Measurements from ENCODE around the gene SPTAN1.

Gene SPTAN1

GRCh38 chr9:128607642-128608350 is 55.4 kb downstream of the SPTAN1 start:
- DNase-seq: no peak

GRCh38 chr9:128610897-128611296 is 58.5 kb downstream of the SPTAN1 start:
- DNase-seq: no peak

GRCh38 chr9:128611600-128612394 is 59.4 kb downstream of the SPTAN1 start:
- DNase-seq: no peak

- no peak for DNase-seq
These were observed 62.3 kb downstream of the SPTAN1 start for GRCh38 chr9:128614728-128615127.

- DNase-seq: no peak
These were observed 63.2 kb downstream of the SPTAN1 start for GRCh38 chr9:128615571-128615970.

- DNase-seq: no peak
These were observed 65.6 kb downstream of the SPTAN1 start for GRCh38 chr9:128617943-128618342.

- DNase-seq: no peak
These were observed 66.7 kb downstream of the SPTAN1 start for GRCh38 chr9:128619127-128619526.

- DNase-seq: no peak
These were observed 67.4 kb downstream of the SPTAN1 start for GRCh38 chr9:128619779-128620178.

GRCh38 chr9:128621730-128622455 is 69.5 kb downstream of the SPTAN1 start:
- DNase-seq: no peak

- no peak for DNase-seq
These were observed 72.2 kb downstream of the SPTAN1 start for GRCh38 chr9:128624566-128624965.

- no peak for DNase-seq
These were observed 73.2 kb downstream of the SPTAN1 start for GRCh38 chr9:128625391-128626146.

GRCh38 chr9:128626181-128626580 is 73.8 kb downstream of the SPTAN1 start:
- DNase-seq: no peak

- DNase-seq: no peak
These were observed 74.8 kb downstream of the SPTAN1 start for GRCh38 chr9:128627127-128627715.

- DNase-seq: no peak
These were observed 75.5 kb downstream of the SPTAN1 start for GRCh38 chr9:128627906-128628305.

- DNase-seq: peak; percentile 70
These were observed 76.2 kb downstream of the SPTAN1 start for GRCh38 chr9:128628471-128629048.

- no peak for DNase-seq
These were observed 76.7 kb downstream of the SPTAN1 start for GRCh38 chr9:128629136-128629535.

- DNase-seq: no peak
These were observed 77.6 kb downstream of the SPTAN1 start for GRCh38 chr9:128629852-128630545.

- DNase-seq: no peak
These were observed 79.2 kb downstream of the SPTAN1 start for GRCh38 chr9:128631636-128632035.

- no peak for DNase-seq
These were observed 79.7 kb downstream of the SPTAN1 start for GRCh38 chr9:128632066-128632465.

GRCh38 chr9:128632486-128632885 is 80.1 kb downstream of the SPTAN1 start:
- no peak for DNase-seq

GRCh38 chr9:128633057-128633456 is 80.7 kb downstream of the SPTAN1 start:
- DNase-seq: no peak
